ENCODE measurements around the gene ABCA9. TPM values are rescaled to one million over a fixed set of nuclear protein-coding genes. Genes with fewer than 3 reads are reported as not detected.
"Not testable (repeated sequence)": the region's sequence is repeated elsewhere in the genome, so short reads cannot be mapped to it uniquely, and the experiment has no call there.

ABCA9 gene
- total RNA-seq, 1 donor from 2014 or later: 0.14 TPM

DNA sequence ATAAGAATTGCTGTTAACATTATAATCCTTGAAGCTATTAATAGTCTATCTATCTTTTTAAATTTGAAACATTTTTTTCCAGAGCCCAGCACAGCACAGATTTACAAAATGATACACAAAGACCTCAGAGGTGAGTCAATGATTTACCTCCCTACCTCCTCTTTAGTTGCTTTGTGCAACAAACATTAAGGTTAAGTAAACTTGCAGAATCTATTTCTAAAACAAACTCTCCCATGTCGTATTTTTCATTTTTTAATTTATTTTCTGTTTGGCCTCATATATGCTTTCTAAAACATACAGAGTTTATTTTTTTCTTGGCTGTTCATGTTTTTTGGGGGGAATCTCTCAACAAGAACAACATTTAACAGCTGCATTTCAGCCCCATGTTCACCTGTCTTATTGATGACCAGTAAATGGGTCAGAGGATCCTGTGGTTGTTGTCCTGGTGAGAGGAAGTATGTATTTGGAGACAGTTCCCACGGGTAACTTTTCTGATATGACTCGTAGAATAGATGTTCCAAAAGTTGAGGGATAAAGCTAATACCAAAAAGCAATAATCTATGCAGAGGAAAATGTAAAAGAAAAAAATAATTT, 42.6 kb downstream of the ABCA9 start:
- Mint-ChIP-seq H3K36me3 (ENCODE audit: insufficient read depth) (peaks cover 2% of the 10 kb centered on the region), H3K27me3 (no peaks in the 10 kb centered on the region), H3K9me3 (ENCODE audit: low read depth) (peaks cover 12% of the 10 kb centered on the region), H3K4me3 (ENCODE audit: low read depth) (no peak overlapping the region), H3K27ac (peak overlapping the region; percentile 26), H3K4me1 (ENCODE audit: low read depth) (peaks cover 14% of the 10 kb centered on the region)
- DNase-seq (ENCODE audit: low spot score, unreplicated experiment): no peak
- no peak for TF ChIP-seq CTCF (IDR thresholded peaks at IDR 0.05; ENCODE audit: unreplicated experiment)

GRCh38 chr17:69015631-69016030, 45.1 kb downstream of the ABCA9 start:
- Mint-ChIP-seq H3K4me1 (ENCODE audit: low read depth) (peaks cover 14% of the 10 kb centered on the region), H3K36me3 (ENCODE audit: insufficient read depth) (no peaks in the 10 kb centered on the region), H3K4me3 (ENCODE audit: low read depth) (no peak overlapping the region), H3K9me3 (ENCODE audit: low read depth) (peaks cover 6% of the 10 kb centered on the region), H3K27ac (no peak overlapping the region), H3K27me3 (no peaks in the 10 kb centered on the region)
- no peak for TF ChIP-seq CTCF (IDR thresholded peaks at IDR 0.05; ENCODE audit: unreplicated experiment)
- no peak for DNase-seq (ENCODE audit: low spot score, unreplicated experiment)

- peaks cover 11% of the 10 kb centered on the region for H3K4me1 Mint-ChIP-seq (ENCODE audit: low read depth)
- TF ChIP-seq CTCF (IDR thresholded peaks at IDR 0.05; ENCODE audit: unreplicated experiment): no peak
- H3K36me3 Mint-ChIP-seq (ENCODE audit: insufficient read depth): no peaks in the 10 kb centered on the region
- DNase-seq (ENCODE audit: low spot score, unreplicated experiment): no peak
- H3K9me3 Mint-ChIP-seq (ENCODE audit: low read depth): peaks cover 3% of the 10 kb centered on the region
- H3K4me3 Mint-ChIP-seq (ENCODE audit: low read depth): no peak overlapping the region
- H3K27me3 Mint-ChIP-seq: no peaks in the 10 kb centered on the region
- no peak overlapping the region for H3K27ac Mint-ChIP-seq
Measured at GRCh38 chr17:69012895-69013805, 47.6 kb downstream of the ABCA9 start.

DNA sequence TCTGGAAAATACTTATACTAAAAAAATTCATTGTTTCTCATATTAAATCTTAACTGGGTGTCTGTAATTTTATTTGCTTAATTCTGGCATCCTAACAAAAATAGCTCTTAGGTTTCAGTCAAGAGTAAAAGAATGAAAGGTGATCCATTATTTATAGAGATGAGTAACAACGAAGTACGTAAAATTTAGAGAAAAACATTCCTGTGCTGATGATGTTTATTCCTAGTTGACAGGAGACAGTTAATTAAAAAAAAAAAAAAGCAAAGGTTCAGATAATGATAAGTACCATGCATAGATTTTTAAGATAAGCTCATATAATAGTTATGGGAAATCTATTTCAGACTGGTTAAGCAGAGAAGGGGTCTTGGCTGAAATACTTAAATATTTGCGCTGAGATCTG, 50.8 kb downstream of the ABCA9 start:
- H3K27me3 Mint-ChIP-seq: no peaks in the 10 kb centered on the region
- H3K4me1 Mint-ChIP-seq (ENCODE audit: low read depth): peaks cover 4% of the 10 kb centered on the region
- no peak overlapping the region for H3K4me3 Mint-ChIP-seq (ENCODE audit: low read depth)
- no peak overlapping the region for H3K27ac Mint-ChIP-seq
- no peak for TF ChIP-seq CTCF (IDR thresholded peaks at IDR 0.05; ENCODE audit: unreplicated experiment)
- DNase-seq (ENCODE audit: low spot score, unreplicated experiment): no peak
- H3K36me3 Mint-ChIP-seq (ENCODE audit: insufficient read depth): peaks cover 1% of the 10 kb centered on the region
- peaks cover 13% of the 10 kb centered on the region for H3K9me3 Mint-ChIP-seq (ENCODE audit: low read depth)

GRCh38 chr17:69004759-69005158, 56.0 kb downstream of the ABCA9 start:
- not testable (repeated sequence) for H3K27me3 Mint-ChIP-seq; H3K4me1 Mint-ChIP-seq (ENCODE audit: low read depth); DNase-seq (ENCODE audit: low spot score, unreplicated experiment); H3K27ac Mint-ChIP-seq; H3K36me3 Mint-ChIP-seq (ENCODE audit: insufficient read depth)
- Mint-ChIP-seq H3K9me3 (ENCODE audit: low read depth) (peaks cover 14% of the 10 kb centered on the region), H3K4me3 (ENCODE audit: low read depth) (peak overlapping the region; percentile 11)

GRCh38 chr17:68999743-69000142, 61.0 kb downstream of the ABCA9 start:
- H3K27ac Mint-ChIP-seq; H3K9me3 Mint-ChIP-seq (ENCODE audit: low read depth); H3K36me3 Mint-ChIP-seq (ENCODE audit: insufficient read depth); H3K4me1 Mint-ChIP-seq (ENCODE audit: low read depth); H3K4me3 Mint-ChIP-seq (ENCODE audit: low read depth); DNase-seq (ENCODE audit: low spot score, unreplicated experiment); H3K27me3 Mint-ChIP-seq: not testable (repeated sequence)
